Loucy (cell line): Measurements from ENCODE around the gene FBXL19.

ENCODE experiments used
- CTCF ChIP-seq: fragments of 200-600 bp; sonication (generic); conservative IDR thresholded peaks from 2 replicates; pipeline ENCODE4 v1.5.1; 2014; ENCODE audit warnings: mild to moderate bottlenecking, antibody characterized with exemption, low read length
- EZH2phosphoT487 ChIP-seq: fragments of 200-600 bp; IDR thresholded peaks from 2 replicates; pipeline ENCODE4 v1.6.1; 2018; ENCODE audit warnings: antibody characterized with exemption, mild to moderate bottlenecking, moderate library complexity, borderline replicate concordance

DNA sequence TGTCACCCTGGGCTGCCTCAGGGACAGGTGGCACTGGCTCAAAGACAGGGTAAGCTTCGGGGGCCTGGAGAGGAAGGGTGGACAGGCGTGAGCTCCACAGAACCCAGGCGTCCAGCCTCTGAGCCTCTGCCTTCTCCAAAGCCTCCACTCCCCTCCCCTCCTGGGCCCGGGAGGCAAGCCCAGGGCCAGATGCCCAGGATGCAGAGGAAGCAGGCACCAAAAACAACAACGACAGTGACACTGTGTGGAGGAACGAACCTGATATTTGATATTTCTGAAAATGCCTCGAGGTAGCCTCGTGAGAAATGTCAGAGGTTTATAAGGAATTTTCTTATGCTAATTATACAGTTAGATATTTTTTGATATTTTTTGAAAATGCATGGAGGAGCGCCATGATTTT is 35.4 kb upstream of the FBXL19 start:
- no peak for TF ChIP-seq CTCF
- TF ChIP-seq EZH2phosphoT487: no peak
